Heart left ventricle (tissue), 16 donors: ENCODE measurements around the gene MMP10. TPM values are rescaled to one million over a fixed set of nuclear protein-coding genes. Genes with fewer than 3 reads are reported as not detected.

ENCODE experiments used
- ATAC-seq, 4 donors: fragments of 200-7000 bp; cut with Tn5 transposase; one replicate each; pipeline ENCODE4 v1.9.1; 2020 to 2022; ENCODE audit warnings: moderate library complexity in 4 of 4, mild to moderate bottlenecking in 3 of 4, moderate number of reproducible peaks in 1 of 4
- DNase-seq, 5 donors: peaks; one replicate each; pipeline ENCODE4 v3.0.0-alpha.2; 2020
- H3K27ac ChIP-seq, 12 donors: fragments of 200-600 bp; sonication (generic) in 4 of 12; one replicate each; pipeline versions ENCODE4 v1.5.0 to v1.8.0; 2016 to 2022; ENCODE audit warnings: mild to moderate bottlenecking in 2 of 12
- H3K27me3 ChIP-seq, 9 donors: fragments of 200-600 bp; sonication (generic) in 2 of 9; one replicate each; pipeline versions ENCODE4 v1.5.1 to v1.8.0; 2016 to 2022; ENCODE audit warnings: mild to moderate bottlenecking in 3 of 9
- H3K36me3 ChIP-seq, 9 donors: fragments of 200-600 bp; sonication (generic) in 2 of 9; one replicate each; pipeline versions ENCODE4 v1.5.0 to v1.8.0; 2018 to 2022; ENCODE audit warnings: mild to moderate bottlenecking in 2 of 9
- H3K4me1 ChIP-seq, 12 donors: fragments of 200-600 bp; sonication (generic) in 4 of 12; one replicate each; pipeline versions ENCODE4 v1.5.0 to v1.8.0; 2016 to 2022; ENCODE audit warnings: mild to moderate bottlenecking in 3 of 12
- H3K4me3 ChIP-seq, 12 donors: fragments of 200-600 bp; sonication (generic) in 4 of 12; one replicate each; pipeline versions ENCODE4 v1.5.0 to v1.8.0; 2017 to 2022; ENCODE audit warnings: mild to moderate bottlenecking in 9 of 12, moderate library complexity in 4 of 12
- H3K9me3 ChIP-seq, 12 donors: fragments of 200-600 bp; sonication (generic) in 4 of 12; one replicate each; pipeline versions ENCODE4 v1.5.0 to v1.8.0; 2016 to 2022; ENCODE audit warnings: mild to moderate bottlenecking in 1 of 12
- POLR2A ChIP-seq, 2 donors: fragments of 450-650 bp; IDR thresholded peaks; one replicate each; pipeline ENCODE4 v1.6.1; 2017; ENCODE audit warnings: antibody characterized with exemption in 2 of 2, mild to moderate bottlenecking in 2 of 2, moderate library complexity in 2 of 2
- WGBS, 4 donors: extraction: QIAGEN DNeasy Blood & Tissue Kit in 2 of 4; methylation state at CpG; one replicate each; pipeline versions ENCODE4 v1.1.5 to v1.1.7; 2013 to 2018; 5-methylcytosine and 5-hydroxymethylcytosine counted together
- intact Hi-C, 10 donors: fragments of 100-400 bp; cut with DNase I; formaldehyde crosslinking; loops; one replicate each; pipeline versions ENCODE4 v1.11.1 to v1.14.2; 2022
- polyA plus RNA-seq, 2 donors: library from polyadenylated mRNA; stranded (reverse); fragments of 200-250 nt; gene quantifications; one replicate each; pipeline ENCODE4 v1.2.3, GENCODE V29; 2013
- total RNA-seq, 9 donors: library from RNA; depleted of rRNA in 2 of 9; stranded (reverse); fragments of >200 nt in 2 of 9; fragmentation: NEBNext Ultra II Directional in 3 of 9; extraction: Animal tissue kit (Norgen Biotek cat#: 25700) in 3 of 9; gene quantifications; one replicate each; pipeline versions ENCODE4 v1.1.0 to v1.2.4, GENCODE V29; 2016 to 2023
- TF ChIP-seq, protein P1 (sequence below), 12 donors: fragments of 200-600 bp; sonication (generic) in 4 of 12; IDR thresholded peaks; one replicate each; pipeline versions ENCODE4 v1.5.0 to v1.8.0; 2018 to 2022; ENCODE audit warnings: antibody characterized with exemption in 12 of 12, mild to moderate bottlenecking in 5 of 12
- donor health status: ischemic (EF 13 %, LVEDD 7.1; RV severe dilation, severe dysfunction).
- donor health status: healthy with polysubstance abuse.
- donor health status: DM: no; HTN: yes; CAD: no.
- donor health status: DM: no; HTN: no; CAD: no.
- donor health status: ischemic (EF 25% LVEDD 6.9; RV normal size, moderate dysfunction).
- donor health status: ischemic (EF 25% LVEDD 5.7; RV mildly dilated, moderate dysfunction).
- donor health status: healthy.
- donor health status: DM: yes; HTN: yes; CAD: no.
- donor health status: ischemic (EF 35%, LVEDD 5.7; RV mildly dilated, moderate dysfunction).
- donor health status: nonischemic (EF 11% LVEDD 7.7; RV severe dilation, severe dysfunction).
- donor health status: DM: yes; HTN: yes; CAD: no.
- donor health status: PGD.
- donor health status: ischemic (EF 29% LVEDD 5.4; RV normal size, mild dysfunction).
- donor health status: nonischemic (EF 23%, LVEDD 6.1; RV moderate dilation, normal function).

The MMP10 gene
- total and polyA plus RNA-seq, 11 donors, result not detected

DNA sequence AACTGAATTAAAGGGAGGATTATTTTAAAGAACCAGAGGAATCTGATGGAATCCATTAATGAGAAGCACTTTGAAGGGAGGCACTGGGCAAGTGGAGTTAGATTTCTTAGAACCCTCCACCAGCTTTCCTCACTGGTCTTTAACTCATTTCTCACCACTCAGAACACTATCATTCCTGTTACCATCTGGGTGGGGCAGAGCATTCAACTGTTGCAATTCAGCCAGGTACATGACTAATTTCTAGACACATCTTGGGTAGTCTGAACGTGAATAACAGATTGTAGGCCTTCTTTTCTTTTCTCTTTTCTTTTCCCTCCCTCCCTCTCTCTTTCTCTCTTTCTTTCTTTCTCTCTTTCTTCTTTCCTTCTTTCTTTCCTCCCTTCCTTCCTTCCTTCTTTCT, 33.1 kb upstream of the MMP10 start:
- Histone ChIP-seq H3K9me3 (peaks cover 0 to 11% (median 0%) of the 10 kb centered on the region in 12 donors), H3K27me3 (peaks cover 0 to 6% (median 0%) of the 10 kb centered on the region in 9 donors), H3K4me3 (no peak overlapping the region), H3K27ac (no peak overlapping the region), H3K4me1 (no peaks in the 10 kb centered on the region), H3K36me3 (no peaks in the 10 kb centered on the region)
- 86 to 90% (median 88%) methylated on average over 1 of the region's 1 CpG for WGBS, 4 donors
- no peak for ATAC-seq
- intact Hi-C loops, result no loop called here
- TF ChIP-seq, protein P1, sequence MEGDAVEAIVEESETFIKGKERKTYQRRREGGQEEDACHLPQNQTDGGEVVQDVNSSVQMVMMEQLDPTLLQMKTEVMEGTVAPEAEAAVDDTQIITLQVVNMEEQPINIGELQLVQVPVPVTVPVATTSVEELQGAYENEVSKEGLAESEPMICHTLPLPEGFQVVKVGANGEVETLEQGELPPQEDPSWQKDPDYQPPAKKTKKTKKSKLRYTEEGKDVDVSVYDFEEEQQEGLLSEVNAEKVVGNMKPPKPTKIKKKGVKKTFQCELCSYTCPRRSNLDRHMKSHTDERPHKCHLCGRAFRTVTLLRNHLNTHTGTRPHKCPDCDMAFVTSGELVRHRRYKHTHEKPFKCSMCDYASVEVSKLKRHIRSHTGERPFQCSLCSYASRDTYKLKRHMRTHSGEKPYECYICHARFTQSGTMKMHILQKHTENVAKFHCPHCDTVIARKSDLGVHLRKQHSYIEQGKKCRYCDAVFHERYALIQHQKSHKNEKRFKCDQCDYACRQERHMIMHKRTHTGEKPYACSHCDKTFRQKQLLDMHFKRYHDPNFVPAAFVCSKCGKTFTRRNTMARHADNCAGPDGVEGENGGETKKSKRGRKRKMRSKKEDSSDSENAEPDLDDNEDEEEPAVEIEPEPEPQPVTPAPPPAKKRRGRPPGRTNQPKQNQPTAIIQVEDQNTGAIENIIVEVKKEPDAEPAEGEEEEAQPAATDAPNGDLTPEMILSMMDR (IDR thresholded peaks at IDR 0.05), result no peak
- no peak for TF ChIP-seq POLR2A (IDR thresholded peaks at IDR 0.05)
- DNase-seq, result no peak

DNA sequence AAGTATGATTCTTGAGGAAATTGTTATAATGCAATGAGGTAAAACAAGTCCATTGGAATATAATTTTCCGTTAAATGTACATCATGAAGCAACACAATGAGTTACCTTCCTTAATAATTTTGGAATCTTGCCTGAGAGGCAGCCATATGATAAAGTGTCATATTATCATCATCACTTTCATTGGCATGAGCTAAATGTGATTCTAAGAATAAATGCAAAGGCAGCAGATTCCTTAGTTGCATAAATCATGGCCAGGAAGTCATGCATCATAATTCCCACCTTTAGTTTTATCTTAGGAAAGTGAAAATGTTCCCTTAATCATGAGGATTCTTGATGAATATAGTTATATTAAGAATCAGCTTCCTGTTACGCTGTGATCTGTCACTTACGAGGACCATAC, 31.8 kb upstream of the MMP10 start:
- Histone ChIP-seq H3K27me3 (peaks cover 0 to 6% (median 0%) of the 10 kb centered on the region in 9 donors), H3K36me3 (no peaks in the 10 kb centered on the region), H3K4me3 (no peak overlapping the region), H3K9me3 (peaks cover 0 to 11% (median 0%) of the 10 kb centered on the region in 12 donors), H3K27ac (no peak overlapping the region), H3K4me1 (no peaks in the 10 kb centered on the region)
- intact Hi-C loops, result no loop called here
- TF ChIP-seq POLR2A (IDR thresholded peaks at IDR 0.05), result no peak
- TF ChIP-seq, protein P1 (IDR thresholded peaks at IDR 0.05), result no peak
- no peak for ATAC-seq
- no peak for DNase-seq
- WGBS, 4 donors, result 73 to 87% (median 78%) methylated on average over 3 of the region's 3 CpGs

DNA sequence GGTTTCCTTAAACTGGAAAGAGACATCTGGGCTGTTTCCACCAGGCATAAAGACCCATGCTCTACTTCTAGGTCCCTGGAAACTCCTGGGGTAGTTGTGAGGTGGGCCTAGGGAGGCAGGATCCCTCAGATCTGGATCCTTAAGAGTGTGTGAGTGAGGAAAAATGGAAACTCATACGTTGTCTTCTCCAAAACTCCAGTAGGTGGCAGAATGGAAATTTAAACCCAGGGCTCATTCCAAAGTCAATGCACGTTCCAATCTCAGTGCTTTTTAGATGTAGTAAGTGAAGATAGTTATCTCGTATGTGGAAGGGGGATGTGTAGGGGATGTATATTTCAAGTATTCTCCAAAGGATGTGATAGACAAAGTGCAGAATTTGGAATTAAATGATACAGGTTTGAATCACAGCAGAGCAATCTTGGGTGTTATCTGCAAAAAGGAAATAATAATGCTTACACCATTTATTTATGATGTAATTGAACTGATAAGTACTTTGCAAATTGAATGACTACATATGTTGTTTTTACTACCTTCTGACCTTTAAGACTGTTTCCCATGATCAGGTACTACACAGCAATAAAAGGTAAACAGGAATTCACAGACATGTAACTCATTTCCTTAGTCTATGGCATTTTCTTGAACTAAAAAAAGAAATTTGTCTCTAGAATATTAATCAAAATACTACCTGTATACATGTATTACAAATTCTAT, 30.7 kb upstream of the MMP10 start:
- peaks cover 0 to 8% (median 0%) of the 10 kb centered on the region in 12 donors for H3K9me3 ChIP-seq
- WGBS, 4 donors, result 7 to 13% (median 11%) methylated on average over 3 of the region's 3 CpGs
- no peak overlapping the region for H3K27ac ChIP-seq
- DNase-seq (no peak), ATAC-seq (no peak)
- TF ChIP-seq POLR2A (IDR thresholded peaks at IDR 0.05), result no peak
- TF ChIP-seq, protein P1 (IDR thresholded peaks at IDR 0.05), result peak in 6 of 12 donors; percentile 10 to 28 (median 13)
- intact Hi-C loops, result no loop called here
- H3K4me3 ChIP-seq, result no peak overlapping the region
- no peaks in the 10 kb centered on the region for H3K36me3 ChIP-seq
- H3K27me3 ChIP-seq, result peaks cover 0 to 6% (median 0%) of the 10 kb centered on the region in 9 donors
- no peaks in the 10 kb centered on the region for H3K4me1 ChIP-seq

DNA sequence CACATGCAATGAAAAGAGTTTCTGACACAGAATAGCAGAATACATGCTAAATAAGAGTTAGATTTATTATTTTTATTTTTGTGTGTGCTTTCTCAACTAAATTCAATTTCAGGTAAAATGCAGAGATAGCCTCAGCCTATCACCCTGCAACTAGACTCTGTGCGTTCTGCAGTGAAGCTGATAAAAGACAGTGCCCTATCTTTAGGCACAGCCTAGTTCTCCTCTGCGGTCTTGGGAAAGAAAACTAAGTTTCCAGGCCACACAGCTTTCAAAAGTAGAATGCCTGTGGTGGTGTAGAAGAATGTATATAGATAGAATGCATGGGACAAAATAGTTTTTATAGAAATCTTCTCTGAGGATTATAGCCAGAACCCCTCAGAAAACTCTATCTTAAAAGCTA, 29.5 kb upstream of the MMP10 start:
- intact Hi-C loops, result no loop called here
- TF ChIP-seq, protein P1 (IDR thresholded peaks at IDR 0.05), result no peak
- no peak for TF ChIP-seq POLR2A (IDR thresholded peaks at IDR 0.05)
- no peak for ATAC-seq
- Histone ChIP-seq H3K27ac (no peak overlapping the region), H3K36me3 (no peaks in the 10 kb centered on the region), H3K27me3 (peaks cover 0 to 6% (median 0%) of the 10 kb centered on the region in 9 donors), H3K9me3 (no peaks in the 10 kb centered on the region), H3K4me3 (no peak overlapping the region), H3K4me1 (no peaks in the 10 kb centered on the region)
- DNase-seq, result no peak
- 50 to 54% (median 51%) methylated on average over 2 of the region's 2 CpGs for WGBS, 4 donors
